ENCODE measurements around the gene CERS4.

- no peak for TF ChIP-seq POLR2A (IDR thresholded peaks at IDR 0.05; ENCODE audit: low read length)
- no peak for TF ChIP-seq GATA1 (IDR thresholded peaks at IDR 0.05; ENCODE audit: low read depth, low read length)
These were observed 43.9 kb downstream of the CERS4 start for GRCh38 chr19:8252922-8253589.
